HEK293 (cell line): Measurements from ENCODE around the gene PLEKHG4B.

Experiments
- CTCF ChIA-PET: fragments of 350-600 bp; formaldehyde crosslinking; extraction: SDS; loops from one replicate; lab custom pipeline; 2021; ENCODE audit warnings: antibody characterized with exemption; lab: Yijun Ruan, JAX
- POLR2A ChIA-PET: fragments of 300-600 bp; formaldehyde crosslinking; extraction: SDS; loops from one replicate; lab custom pipeline; 2020; ENCODE audit warnings: antibody characterized with exemption, inconsistent platforms; lab: Yijun Ruan, JAX
- H3K27ac ChIP-seq: fragments of 200-500 bp; sonication (Bioruptor generic); 2 replicates; pipeline ENCODE4 v1.5.1; 2014; ENCODE audit warnings: low read depth, low read length, control low read depth, inconsistent platforms; ENCODE audit errors: extremely low read depth
- H3K36me3 ChIP-seq, 2 experiments: fragments of 200-500 bp in 1 of 2; sonication (Bioruptor generic) in 1 of 2; 1 replicate in 1 of 2; 2 replicates in 1 of 2; pipeline ENCODE4 v1.5.1; 2014 to 2017; ENCODE audit warnings: inconsistent platforms in 2 of 2, low read length in 2 of 2; ENCODE audit not compliant: control insufficient read depth in 2 of 2, insufficient read depth in 1 of 2
- H3K4me1 ChIP-seq: fragments of 200-500 bp; sonication (Bioruptor generic); 2 replicates; pipeline ENCODE4 v1.5.1; 2014; ENCODE audit warnings: mild to moderate bottlenecking, low read length, inconsistent platforms; ENCODE audit not compliant: control insufficient read depth, insufficient read depth
- H3K4me3 ChIP-seq: 2 replicates; pipeline ENCODE4 v1.5.1; 2011; ENCODE audit warnings: low read depth, mild to moderate bottlenecking, control low read depth, low read length, moderate library complexity
- H3K9me3 ChIP-seq: fragments of 200-500 bp; sonication (Bioruptor generic); 2 replicates; pipeline ENCODE4 v1.5.1; 2014; ENCODE audit warnings: low read depth, low read length, inconsistent platforms; ENCODE audit not compliant: control insufficient read depth, insufficient read depth
- FEZF1 ChIP-seq: fragments of 450-650 bp; formaldehyde crosslinking; IDR thresholded peaks from 2 replicates; pipeline ENCODE4 v1.5.1; 2016; ENCODE audit warnings: missing biosample characterization, missing genetic modification characterization
- GLIS1 ChIP-seq: fragments of 450-650 bp; formaldehyde crosslinking; IDR thresholded peaks from 2 replicates; pipeline ENCODE4 v1.5.1; 2016; ENCODE audit warnings: missing biosample characterization, missing genetic modification characterization
- GLIS2 ChIP-seq: fragments of 450-650 bp; formaldehyde crosslinking; IDR thresholded peaks from 2 replicates; pipeline ENCODE4 v1.5.1; 2016; ENCODE audit warnings: missing biosample characterization, missing genetic modification characterization
- KLF1 ChIP-seq: fragments of 450-650 bp; formaldehyde crosslinking; IDR thresholded peaks from 2 replicates; pipeline ENCODE4 v1.5.1; 2016; ENCODE audit warnings: missing biosample characterization, missing genetic modification characterization
- KLF10 ChIP-seq: fragments of 450-650 bp; IDR thresholded peaks from 2 replicates; pipeline ENCODE4 v1.5.1; 2018; ENCODE audit warnings: missing biosample characterization, mild to moderate bottlenecking, missing genetic modification characterization
- SCRT1 ChIP-seq: fragments of 450-650 bp; formaldehyde crosslinking; IDR thresholded peaks from 2 replicates; pipeline ENCODE4 v1.5.1; 2016; ENCODE audit warnings: missing biosample characterization, missing genetic modification characterization, borderline replicate concordance
- SP3 ChIP-seq: fragments of 450-650 bp; formaldehyde crosslinking; IDR thresholded peaks from 2 replicates; pipeline ENCODE4 v1.5.1; 2016; ENCODE audit warnings: missing biosample characterization, missing genetic modification characterization
- TRIM28 ChIP-seq: IDR thresholded peaks from 2 replicates; pipeline ENCODE4 v1.6.1; 2011; ENCODE audit warnings: low read length, control low read depth, borderline replicate concordance
- ZIC2 ChIP-seq: fragments of 450-650 bp; formaldehyde crosslinking; IDR thresholded peaks from 2 replicates; pipeline ENCODE4 v1.5.1; 2016; ENCODE audit warnings: missing biosample characterization, missing genetic modification characterization
- ZNF138 ChIP-seq: fragments of 450-650 bp; formaldehyde crosslinking; IDR thresholded peaks from 2 replicates; pipeline ENCODE4 v1.5.1; 2016; ENCODE audit warnings: missing biosample characterization, missing genetic modification characterization, borderline replicate concordance
- ZNF16 ChIP-seq: fragments of 450-650 bp; formaldehyde crosslinking; IDR thresholded peaks from 2 replicates; pipeline ENCODE4 v1.5.1; 2016; ENCODE audit warnings: low read depth, missing biosample characterization, missing genetic modification characterization
- ZNF223 ChIP-seq: fragments of 450-650 bp; formaldehyde crosslinking; IDR thresholded peaks from 2 replicates; pipeline ENCODE4 v1.5.1; 2016; ENCODE audit warnings: missing biosample characterization, missing genetic modification characterization
- ZNF274 ChIP-seq, 2 experiments: fragments of 200-500 bp in 1 of 2; fragments of 450-650 bp in 1 of 2; sonication (Bioruptor generic) in 1 of 2; formaldehyde crosslinking in 1 of 2; IDR thresholded peaks; 2 replicates each; pipeline versions ENCODE4 v1.5.1 to v1.6.1; 2014 to 2016; ENCODE audit warnings: borderline replicate concordance in 1 of 2, inconsistent platforms in 1 of 2, low read length in 1 of 2, missing biosample characterization in 1 of 2, missing genetic modification characterization in 1 of 2
- ZNF37A ChIP-seq: fragments of 450-650 bp; IDR thresholded peaks from 2 replicates; pipeline ENCODE4 v1.5.1; 2018; ENCODE audit warnings: missing biosample characterization, missing genetic modification characterization
- ZNF426 ChIP-seq: fragments of 450-650 bp; formaldehyde crosslinking; IDR thresholded peaks from 2 replicates; pipeline ENCODE4 v1.5.1; 2017; ENCODE audit warnings: missing biosample characterization, missing genetic modification characterization, mild to moderate bottlenecking, inconsistent platforms, moderate library complexity
- ZNF585B ChIP-seq: fragments of 450-650 bp; formaldehyde crosslinking; IDR thresholded peaks from 2 replicates; pipeline ENCODE4 v1.5.1; 2016; ENCODE audit warnings: missing biosample characterization, missing genetic modification characterization
- ZNF621 ChIP-seq: fragments of 450-650 bp; formaldehyde crosslinking; IDR thresholded peaks from 2 replicates; pipeline ENCODE4 v1.5.1; 2017; ENCODE audit warnings: missing biosample characterization, missing genetic modification characterization
- ZNF623 ChIP-seq: fragments of 450-650 bp; formaldehyde crosslinking; IDR thresholded peaks from 2 replicates; pipeline ENCODE4 v1.5.1; 2016; ENCODE audit warnings: missing biosample characterization, missing genetic modification characterization
- ZNF626 ChIP-seq: fragments of 450-650 bp; sonication (Bioruptor Pico); formaldehyde crosslinking; IDR thresholded peaks from 2 replicates; pipeline ENCODE4 v1.5.1; 2018; ENCODE audit warnings: missing biosample characterization, missing genetic modification characterization, inconsistent platforms
- ZNF658 ChIP-seq: fragments of 450-650 bp; formaldehyde crosslinking; IDR thresholded peaks from 2 replicates; pipeline ENCODE4; 2016; ENCODE audit warnings: missing biosample characterization, missing genetic modification characterization
- ZNF701 ChIP-seq: fragments of 450-650 bp; formaldehyde crosslinking; IDR thresholded peaks from 2 replicates; pipeline ENCODE4 v1.5.1; 2016; ENCODE audit warnings: missing biosample characterization, missing genetic modification characterization
- TF ChIP-seq, protein P1 (sequence below): fragments of 450-650 bp; formaldehyde crosslinking; IDR thresholded peaks from 2 replicates; pipeline ENCODE4 v1.5.1; 2016; ENCODE audit warnings: missing biosample characterization, missing genetic modification characterization
- TF ChIP-seq, protein P2 (sequence below): fragments of 450-650 bp; formaldehyde crosslinking; IDR thresholded peaks from 2 replicates; pipeline ENCODE4 v1.5.1; 2016; ENCODE audit warnings: missing biosample characterization, missing genetic modification characterization

The PLEKHG4B gene

DNA sequence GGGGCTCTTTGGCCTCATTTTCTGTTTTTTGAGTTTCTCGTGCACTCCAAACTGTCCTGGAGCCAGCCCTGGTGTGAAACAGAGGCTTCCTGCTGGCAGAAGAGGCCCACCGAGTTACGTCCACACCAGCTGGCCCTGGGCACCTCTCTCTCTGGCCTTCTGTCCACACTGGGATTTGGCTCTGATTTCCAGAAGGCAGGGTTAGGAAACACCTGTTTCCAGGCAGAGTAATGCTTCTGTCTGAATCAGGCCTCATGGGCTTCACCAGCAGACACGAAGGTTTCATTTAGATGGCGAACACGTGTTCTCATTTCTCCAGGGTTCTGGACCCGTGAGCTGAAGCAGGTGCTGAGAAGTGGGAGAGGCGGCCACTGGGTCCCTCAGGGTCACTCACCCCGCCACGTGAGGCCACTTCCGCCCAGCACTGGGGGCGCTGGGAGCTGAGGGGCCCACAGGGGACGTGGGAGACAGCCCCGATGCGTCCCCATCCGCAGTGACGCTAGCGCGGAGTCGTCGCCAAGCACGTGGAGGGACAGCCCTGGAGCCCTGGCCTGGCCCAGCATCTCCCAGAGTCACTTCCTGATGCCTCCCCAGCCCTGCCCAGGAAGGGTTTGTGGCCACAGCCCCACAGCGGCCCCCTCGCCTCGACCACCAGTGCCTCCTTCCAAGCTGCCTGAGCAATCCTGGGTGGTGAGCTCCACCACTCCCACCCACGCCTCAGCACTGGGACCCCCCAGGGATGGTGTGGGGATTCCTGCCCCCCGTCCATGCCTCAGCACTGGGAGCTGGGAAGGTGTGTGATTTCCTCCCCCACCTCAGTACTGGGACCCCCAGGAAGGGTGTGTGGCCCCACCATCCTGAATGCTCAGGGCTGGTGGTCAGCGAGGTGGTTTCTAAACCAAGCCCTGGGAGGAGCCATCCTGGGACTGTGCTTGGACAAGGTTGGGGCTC is 94.4 kb downstream of the PLEKHG4B start:
- peaks cover 4% of the 10 kb centered on the region for H3K4me1 ChIP-seq
- CTCF ChIA-PET = interaction anchor here (0.6 kb wide), 2 partner anchors 14 to 160 kb away, joined by 3 to 5 read pairs; no protein-coding TSS in a partner anchor
- H3K27ac ChIP-seq = no peak overlapping the region
- H3K9me3 ChIP-seq = no peaks in the 10 kb centered on the region
- POLR2A ChIA-PET = no interaction called here
- no peaks in the 10 kb centered on the region for H3K36me3 ChIP-seq
- TF ChIP-seq ZNF623 (tag by site-specific recombination) (no peak), GLIS1 (tag by site-specific recombination) (peak; percentile 46), SP3 (tag by site-specific recombination) (no peak), ZNF138 (tag by site-specific recombination) (no peak), GLIS2 (peak; percentile 58; the same call in 1 of the 2 replicates)
- TF ChIP-seq, all 188 proteins: peak for 2
- no peak overlapping the region for H3K4me3 ChIP-seq

DNA sequence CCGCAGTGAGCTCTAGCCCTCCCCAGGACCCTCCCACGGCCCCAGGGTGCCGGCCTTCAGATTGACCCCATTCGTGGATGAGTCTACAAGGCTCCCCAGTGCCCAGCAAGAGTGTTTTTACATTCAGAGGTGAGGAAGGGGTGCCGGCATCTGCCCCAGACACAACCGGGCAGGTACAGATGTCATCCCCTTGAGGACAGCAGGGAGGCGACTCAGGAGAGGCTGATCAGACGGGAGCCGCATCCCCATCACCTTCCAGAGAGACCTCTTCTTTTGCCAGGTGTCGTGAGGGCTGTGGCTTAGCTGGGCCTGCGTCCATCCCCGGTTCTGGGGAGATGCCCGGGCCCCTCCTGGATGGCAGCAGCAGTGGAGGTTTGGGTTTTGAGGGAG is 95.1 kb downstream of the PLEKHG4B start:
- Histone ChIP-seq H3K36me3 (no peaks in the 10 kb centered on the region), H3K27ac (no peak overlapping the region), H3K4me3 (no peak overlapping the region), H3K4me1 (peaks cover 4% of the 10 kb centered on the region), H3K9me3 (no peaks in the 10 kb centered on the region)
- ChIA-PET POLR2A (interaction anchor here (0.5 kb wide), 1 partner anchor 322 kb away, joined by 4 read pairs; no protein-coding TSS in a partner anchor), CTCF (interaction anchor here (0.6 kb wide), 2 partner anchors 13 to 231 kb away, joined by 3 read pairs; no protein-coding TSS in a partner anchor)
- TF ChIP-seq ZIC2 (tag by site-specific recombination) (no peak), ZNF658 (tag by site-specific recombination) (no peak), ZNF37A (no peak), ZNF621 (tag by site-specific recombination) (no peak), ZNF626 (tag by site-specific recombination) (no peak), TRIM28 (no peak), ZNF16 (no peak), ZNF585B (no peak), ZNF623 (tag by site-specific recombination) (no peak), ZNF274 (IDR thresholded peaks at IDR 0.05; ENCODE audit: low read length) (no peak), ZNF274 (tag by site-specific recombination; IDR thresholded peaks at IDR 0.05; ENCODE audit: borderline replicate concordance) (no peak), ZNF223 (no peak), ZNF701 (no peak), KLF1 (tag by site-specific recombination) (no peak), SCRT1 (tag by site-specific recombination) (no peak), KLF10 (tag by site-specific recombination) (no peak), FEZF1 (tag by site-specific recombination) (no peak), ZNF426 (tag by site-specific recombination) (no peak)
- TF ChIP-seq, protein P1, sequence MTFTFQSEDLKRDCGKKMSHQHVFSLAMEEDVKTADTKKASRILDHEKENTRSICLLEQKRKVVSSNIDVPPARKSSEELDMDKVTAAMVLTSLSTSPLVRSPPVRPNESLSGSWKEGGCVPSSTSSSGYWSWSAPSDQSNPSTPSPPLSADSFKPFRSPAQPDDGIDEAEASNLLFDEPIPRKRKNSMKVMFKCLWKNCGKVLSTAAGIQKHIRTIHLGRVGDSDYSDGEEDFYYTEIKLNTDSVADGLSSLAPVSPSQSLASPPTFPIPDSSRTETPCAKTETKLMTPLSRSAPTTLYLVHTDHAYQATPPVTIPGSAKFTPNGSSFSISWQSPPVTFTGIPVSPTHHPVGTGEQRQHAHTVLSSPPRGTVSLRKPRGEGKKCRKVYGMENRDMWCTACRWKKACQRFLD (tag by site-specific recombination) = no peak
- TF ChIP-seq, protein P2, sequence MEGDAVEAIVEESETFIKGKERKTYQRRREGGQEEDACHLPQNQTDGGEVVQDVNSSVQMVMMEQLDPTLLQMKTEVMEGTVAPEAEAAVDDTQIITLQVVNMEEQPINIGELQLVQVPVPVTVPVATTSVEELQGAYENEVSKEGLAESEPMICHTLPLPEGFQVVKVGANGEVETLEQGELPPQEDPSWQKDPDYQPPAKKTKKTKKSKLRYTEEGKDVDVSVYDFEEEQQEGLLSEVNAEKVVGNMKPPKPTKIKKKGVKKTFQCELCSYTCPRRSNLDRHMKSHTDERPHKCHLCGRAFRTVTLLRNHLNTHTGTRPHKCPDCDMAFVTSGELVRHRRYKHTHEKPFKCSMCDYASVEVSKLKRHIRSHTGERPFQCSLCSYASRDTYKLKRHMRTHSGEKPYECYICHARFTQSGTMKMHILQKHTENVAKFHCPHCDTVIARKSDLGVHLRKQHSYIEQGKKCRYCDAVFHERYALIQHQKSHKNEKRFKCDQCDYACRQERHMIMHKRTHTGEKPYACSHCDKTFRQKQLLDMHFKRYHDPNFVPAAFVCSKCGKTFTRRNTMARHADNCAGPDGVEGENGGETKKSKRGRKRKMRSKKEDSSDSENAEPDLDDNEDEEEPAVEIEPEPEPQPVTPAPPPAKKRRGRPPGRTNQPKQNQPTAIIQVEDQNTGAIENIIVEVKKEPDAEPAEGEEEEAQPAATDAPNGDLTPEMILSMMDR (tag by site-specific recombination) = no peak
